ENCODE measurements around the gene TMEM245. TPM values are rescaled to one million over a fixed set of nuclear protein-coding genes. Genes with fewer than 3 reads are reported as not detected.

Gene TMEM245
- total and polyA plus RNA-seq, 2 experiments from 2014 or later, result 20.8 to 30.2 TPM

DNA sequence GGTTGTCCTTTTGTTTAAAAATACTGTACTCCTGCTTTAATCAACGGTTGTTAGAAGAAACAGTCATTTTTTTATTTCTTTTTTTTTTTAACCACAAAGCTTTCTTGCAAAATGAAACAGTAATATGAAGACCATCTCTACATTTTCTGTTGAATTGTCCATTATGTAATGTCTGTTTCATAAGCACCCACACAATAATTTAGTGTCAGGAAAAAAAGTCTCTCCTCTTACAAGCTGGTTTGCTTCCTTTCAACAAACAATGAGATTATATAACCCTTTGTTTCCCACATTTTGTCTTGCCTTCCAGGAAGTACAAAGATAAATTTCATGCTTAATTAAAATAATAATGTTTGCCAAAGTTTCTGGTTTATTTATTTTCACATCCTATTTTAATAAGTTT lies 123.1 kb downstream of the TMEM245 start:
- H3K79me2 ChIP-seq (ENCODE audit: insufficient read depth), result peaks cover 86% of the 10 kb centered on the region
- H3F3A ChIP-seq (ENCODE audit: insufficient read depth), result peaks cover 13% of the 10 kb centered on the region
- in situ Hi-C loops (cut with MboI), result no loop called here
- DNase-seq, result no peak
- H3K4me2 ChIP-seq (ENCODE audit: unreplicated experiment), result no peak overlapping the region
- no peak overlapping the region for H3K27ac ChIP-seq
- TF ChIP-seq EZH2phosphoT487 (IDR thresholded peaks at IDR 0.05; ENCODE audit: insufficient read depth, low read depth) (no peak), EZH2 (IDR thresholded peaks at IDR 0.05; ENCODE audit: insufficient read depth, poor library complexity, severe bottlenecking) (no peak)
- H3K9me3 ChIP-seq (ENCODE audit: low read depth), result no peaks in the 10 kb centered on the region
- no peaks in the 10 kb centered on the region for H3K27me3 ChIP-seq (replicated peaks; ENCODE audit: insufficient read depth)
- peaks cover 3% of the 10 kb centered on the region for H3K4me1 ChIP-seq (ENCODE audit: insufficient read depth)
- no peak overlapping the region for H2AFZ ChIP-seq
- peaks cover 14% of the 10 kb centered on the region; the same call in 1 of the 2 replicates for H3K36me3 ChIP-seq (ENCODE audit: low read depth)
- WGBS, 2 experiments (ENCODE audit: low coverage in 1 of 2, low lambda C conversion rate in 2 of 2, missing lambda C conversion rate in 2 of 2), result 42 to 50% methylated on average over 1 of the region's 1 CpG
- H3K4me3 ChIP-seq, result no peak overlapping the region
- H3K9ac ChIP-seq, result no peak overlapping the region
- 0 out of 2 replicates have a peak, but pooled peaks cover 15% of the 10 kb centered on the region for H4K20me1 ChIP-seq (ENCODE audit: insufficient read depth)
- H3K9me2 ChIP-seq (ENCODE audit: insufficient read depth), result no peaks in the 10 kb centered on the region; the same call in 1 of the 2 replicates

DNA sequence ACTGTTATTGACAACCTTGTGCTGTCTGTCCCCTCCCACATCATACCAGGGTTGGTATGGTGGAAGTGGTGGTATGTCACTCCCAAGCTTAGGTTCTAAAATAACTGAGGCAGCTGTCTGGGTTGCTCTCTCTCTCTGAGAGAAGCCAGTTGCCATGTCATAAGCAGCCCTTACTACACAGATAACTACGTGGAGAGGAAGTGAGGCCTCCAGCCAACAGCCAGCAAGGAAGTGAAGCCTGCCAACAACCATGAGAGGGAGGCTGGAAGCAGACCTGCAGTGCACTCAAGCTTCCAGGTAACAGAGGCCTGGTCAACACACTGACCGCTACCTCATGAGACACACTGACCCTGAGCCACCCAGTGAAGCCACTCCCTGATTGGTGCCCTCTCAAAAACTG lies 125.1 kb downstream of the TMEM245 start:
- no peak overlapping the region for H3K4me2 ChIP-seq (ENCODE audit: unreplicated experiment)
- H3K4me1 ChIP-seq (ENCODE audit: insufficient read depth), result no peaks in the 10 kb centered on the region
- H3F3A ChIP-seq (ENCODE audit: insufficient read depth), result no peaks in the 10 kb centered on the region
- no peak overlapping the region for H3K9ac ChIP-seq
- 100% methylated on average over 2 of the region's 2 CpGs for WGBS, 2 experiments (ENCODE audit: low coverage in 1 of 2, low lambda C conversion rate in 2 of 2, missing lambda C conversion rate in 2 of 2)
- H3K79me2 ChIP-seq (ENCODE audit: insufficient read depth), result peaks cover 80% of the 10 kb centered on the region
- no peak for DNase-seq
- H3K27ac ChIP-seq, result no peak overlapping the region
- peaks cover 23% of the 10 kb centered on the region for H3K36me3 ChIP-seq (ENCODE audit: low read depth)
- H3K4me3 ChIP-seq, result no peak overlapping the region
- no peak for TF ChIP-seq EZH2phosphoT487 (IDR thresholded peaks at IDR 0.05; ENCODE audit: insufficient read depth, low read depth)
- no peak for TF ChIP-seq EZH2 (IDR thresholded peaks at IDR 0.05; ENCODE audit: insufficient read depth, poor library complexity, severe bottlenecking)
- no peaks in the 10 kb centered on the region for H3K9me3 ChIP-seq (ENCODE audit: low read depth)
- H4K20me1 ChIP-seq (ENCODE audit: insufficient read depth), result 0 out of 2 replicates have a peak, but pooled peaks cover 15% of the 10 kb centered on the region
- in situ Hi-C loops (cut with MboI), result no loop called here
- no peak overlapping the region for H2AFZ ChIP-seq
- no peaks in the 10 kb centered on the region; the same call in 1 of the 2 replicates for H3K9me2 ChIP-seq (ENCODE audit: insufficient read depth)
- H3K27me3 ChIP-seq (replicated peaks; ENCODE audit: insufficient read depth), result no peaks in the 10 kb centered on the region

DNA sequence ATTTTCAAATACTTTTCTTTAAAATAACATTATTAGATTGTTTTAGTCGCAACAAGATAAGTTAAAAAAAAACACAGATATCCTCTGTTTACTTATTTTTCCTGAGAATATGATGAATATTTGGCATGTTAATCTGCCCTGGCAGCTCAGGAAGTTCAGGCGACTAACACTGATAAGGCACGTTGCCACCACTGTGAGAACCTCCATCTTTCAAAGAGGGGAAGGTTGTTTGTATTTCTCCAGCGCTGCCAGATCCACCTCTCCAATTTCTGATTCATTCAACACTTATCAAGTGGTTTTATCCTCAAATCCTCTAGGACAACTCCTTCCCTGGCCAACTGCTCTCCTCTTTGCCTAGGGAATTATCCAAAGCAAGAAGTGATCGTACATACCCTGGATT lies 128.3 kb downstream of the TMEM245 start:
- no peak for TF ChIP-seq EZH2phosphoT487 (IDR thresholded peaks at IDR 0.05; ENCODE audit: insufficient read depth, low read depth)
- TF ChIP-seq EZH2 (IDR thresholded peaks at IDR 0.05; ENCODE audit: insufficient read depth, poor library complexity, severe bottlenecking), result no peak

DNA sequence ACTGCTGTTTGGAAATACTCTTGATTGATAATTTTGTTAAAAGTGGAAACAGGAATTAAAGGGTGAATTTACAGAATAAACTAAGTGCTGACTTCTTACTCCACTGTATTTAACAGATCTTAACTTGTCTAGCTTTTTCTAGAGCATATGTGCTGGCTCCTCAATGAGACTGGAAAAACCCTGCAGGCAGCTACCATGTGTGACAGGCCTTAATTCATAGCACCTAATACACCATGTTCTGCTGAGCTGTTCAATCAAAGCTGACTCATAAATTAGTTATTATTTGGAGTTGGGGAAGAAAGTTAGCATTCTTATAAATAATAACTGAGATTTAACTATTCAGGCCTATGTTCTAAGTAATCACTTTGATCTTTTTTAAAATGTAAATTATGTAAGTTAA lies 135.9 kb downstream of the TMEM245 start:
- TF ChIP-seq EZH2 (IDR thresholded peaks at IDR 0.05; ENCODE audit: insufficient read depth, poor library complexity, severe bottlenecking) (no peak), EZH2phosphoT487 (IDR thresholded peaks at IDR 0.05; ENCODE audit: insufficient read depth, low read depth) (no peak)
- in situ Hi-C loops (cut with MboI), result no loop called here
- H3K4me3 ChIP-seq, result no peak overlapping the region

More for the DNA sequence above, 128.3 kb downstream of the TMEM245 start:
- Histone ChIP-seq H3F3A (ENCODE audit: insufficient read depth) (no peaks in the 10 kb centered on the region), H3K27ac (no peak overlapping the region), H3K4me2 (ENCODE audit: unreplicated experiment) (no peak overlapping the region), H3K4me1 (ENCODE audit: insufficient read depth) (no peaks in the 10 kb centered on the region), H3K9me2 (ENCODE audit: insufficient read depth) (no peaks in the 10 kb centered on the region), H3K4me3 (no peak overlapping the region), H3K9me3 (ENCODE audit: low read depth) (no peaks in the 10 kb centered on the region), H2AFZ (no peak overlapping the region), H3K36me3 (ENCODE audit: low read depth) (peaks cover 22% of the 10 kb centered on the region), H3K27me3 (replicated peaks; ENCODE audit: insufficient read depth) (no peaks in the 10 kb centered on the region), H3K9ac (no peak overlapping the region), H3K79me2 (ENCODE audit: insufficient read depth) (peaks cover 47% of the 10 kb centered on the region), H4K20me1 (ENCODE audit: insufficient read depth) (0 out of 2 replicates have a peak, but pooled peaks cover 6% of the 10 kb centered on the region)
- in situ Hi-C loops (cut with MboI), result no loop called here
- no peak for DNase-seq
- 94 to 97% methylated on average over 5 of the region's 5 CpGs for WGBS, 2 experiments (ENCODE audit: low coverage in 1 of 2, low lambda C conversion rate in 2 of 2, missing lambda C conversion rate in 2 of 2)

DNA sequence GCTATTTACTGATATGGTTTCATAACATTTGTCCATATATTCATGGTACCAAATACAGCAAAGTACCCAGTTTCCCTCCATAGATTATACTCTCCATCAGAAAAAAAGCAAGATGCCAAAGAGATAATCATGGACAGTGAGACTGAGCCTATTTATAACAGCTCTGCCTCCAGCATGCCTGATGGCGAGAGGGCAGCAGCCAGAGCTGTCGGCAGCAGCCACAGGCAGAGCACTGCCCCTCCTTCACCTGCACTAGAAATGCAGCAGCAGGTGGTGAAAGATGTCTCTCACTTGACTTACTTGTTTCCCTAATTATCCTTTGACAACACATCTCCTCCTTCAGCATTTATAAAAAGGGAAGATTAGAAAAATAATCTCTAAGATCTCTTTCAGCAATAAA lies 138.9 kb downstream of the TMEM245 start:
- Histone ChIP-seq H3K9me3 (ENCODE audit: low read depth) (no peaks in the 10 kb centered on the region), H3K4me2 (ENCODE audit: unreplicated experiment) (no peak overlapping the region), H3K9ac (no peak overlapping the region), H3F3A (ENCODE audit: insufficient read depth) (no peaks in the 10 kb centered on the region), H2AFZ (no peak overlapping the region), H4K20me1 (ENCODE audit: insufficient read depth) (no peaks in the 10 kb centered on the region), H3K79me2 (ENCODE audit: insufficient read depth) (no peaks in the 10 kb centered on the region), H3K36me3 (ENCODE audit: low read depth) (peaks cover 44% of the 10 kb centered on the region), H3K27me3 (replicated peaks; ENCODE audit: insufficient read depth) (no peaks in the 10 kb centered on the region), H3K9me2 (ENCODE audit: insufficient read depth) (no peaks in the 10 kb centered on the region), H3K4me1 (ENCODE audit: insufficient read depth) (no peaks in the 10 kb centered on the region), H3K27ac (no peak overlapping the region), H3K4me3 (no peak overlapping the region)
- DNase-seq, result no peak
- TF ChIP-seq EZH2 (IDR thresholded peaks at IDR 0.05; ENCODE audit: insufficient read depth, poor library complexity, severe bottlenecking), result no peak
- TF ChIP-seq EZH2phosphoT487 (IDR thresholded peaks at IDR 0.05; ENCODE audit: insufficient read depth, low read depth), result no peak
- in situ Hi-C loops (cut with MboI), result no loop called here
- WGBS, 2 experiments (ENCODE audit: low coverage in 1 of 2, low lambda C conversion rate in 2 of 2, missing lambda C conversion rate in 2 of 2), result 89 to 100% methylated on average over 2 of the region's 2 CpGs

More for the DNA sequence above, 135.9 kb downstream of the TMEM245 start:
- Histone ChIP-seq H3K9me2 (ENCODE audit: insufficient read depth) (no peaks in the 10 kb centered on the region), H3K27ac (no peak overlapping the region), H3K9me3 (ENCODE audit: low read depth) (no peaks in the 10 kb centered on the region), H3K36me3 (ENCODE audit: low read depth) (peaks cover 30% of the 10 kb centered on the region), H3K4me2 (ENCODE audit: unreplicated experiment) (no peak overlapping the region), H3K27me3 (replicated peaks; ENCODE audit: insufficient read depth) (no peaks in the 10 kb centered on the region), H3K79me2 (ENCODE audit: insufficient read depth) (no peaks in the 10 kb centered on the region), H3F3A (ENCODE audit: insufficient read depth) (no peaks in the 10 kb centered on the region), H2AFZ (no peak overlapping the region), H4K20me1 (ENCODE audit: insufficient read depth) (no peaks in the 10 kb centered on the region), H3K9ac (no peak overlapping the region), H3K4me1 (ENCODE audit: insufficient read depth) (no peaks in the 10 kb centered on the region)
- DNase-seq, result no peak

Measured in GM23248 (cell line).